Measurements from ENCODE around the gene ABCC2. TPM values are rescaled to one million over a fixed set of nuclear protein-coding genes. Genes with fewer than 3 reads are reported as not detected.

ABCC2 gene
- total RNA-seq, 2 donors from 2014 or later = 1.3 to 4.3 TPM

DNA sequence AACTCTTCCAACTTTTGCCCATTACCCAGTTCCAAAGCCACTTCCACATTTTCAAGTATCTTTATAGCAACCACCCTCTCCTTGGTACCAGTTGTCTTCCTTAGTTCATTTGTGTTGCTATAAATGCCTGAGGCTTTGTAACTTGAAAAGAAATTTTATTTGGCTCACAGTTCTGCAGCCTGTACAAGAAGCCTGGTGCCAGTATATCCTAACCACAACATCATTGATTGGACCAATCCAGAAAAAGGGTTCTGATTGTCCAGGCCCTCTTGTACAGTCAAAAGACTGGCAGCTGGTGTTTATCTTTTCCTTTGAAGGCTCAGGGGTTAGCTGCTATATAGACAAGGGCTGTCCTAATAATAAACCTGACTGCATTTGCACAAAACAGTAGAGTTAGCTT lies 21.1 kb upstream of the ABCC2 start:
- H3K27ac ChIP-seq = no peak overlapping the region
- no peaks in the 10 kb centered on the region for H3K27me3 ChIP-seq
- H3K4me1 ChIP-seq = no peaks in the 10 kb centered on the region
- no peak for ATAC-seq
- H3K4me3 ChIP-seq = no peak overlapping the region
- H3K9me3 ChIP-seq = no peaks in the 10 kb centered on the region
- peaks cover 0 to 3% of the 10 kb centered on the region in 2 donors for H3K36me3 ChIP-seq (replicated peaks in 1 of 2; ENCODE audit: insufficient read depth in 1 of 2, low read depth in 2 of 2)
- intact Hi-C loops (cut with DNase I) = no loop called here
- DNase-seq = no peak
- no peak for TF ChIP-seq POLR2A (IDR thresholded peaks at IDR 0.05)
- TF ChIP-seq, protein P1, sequence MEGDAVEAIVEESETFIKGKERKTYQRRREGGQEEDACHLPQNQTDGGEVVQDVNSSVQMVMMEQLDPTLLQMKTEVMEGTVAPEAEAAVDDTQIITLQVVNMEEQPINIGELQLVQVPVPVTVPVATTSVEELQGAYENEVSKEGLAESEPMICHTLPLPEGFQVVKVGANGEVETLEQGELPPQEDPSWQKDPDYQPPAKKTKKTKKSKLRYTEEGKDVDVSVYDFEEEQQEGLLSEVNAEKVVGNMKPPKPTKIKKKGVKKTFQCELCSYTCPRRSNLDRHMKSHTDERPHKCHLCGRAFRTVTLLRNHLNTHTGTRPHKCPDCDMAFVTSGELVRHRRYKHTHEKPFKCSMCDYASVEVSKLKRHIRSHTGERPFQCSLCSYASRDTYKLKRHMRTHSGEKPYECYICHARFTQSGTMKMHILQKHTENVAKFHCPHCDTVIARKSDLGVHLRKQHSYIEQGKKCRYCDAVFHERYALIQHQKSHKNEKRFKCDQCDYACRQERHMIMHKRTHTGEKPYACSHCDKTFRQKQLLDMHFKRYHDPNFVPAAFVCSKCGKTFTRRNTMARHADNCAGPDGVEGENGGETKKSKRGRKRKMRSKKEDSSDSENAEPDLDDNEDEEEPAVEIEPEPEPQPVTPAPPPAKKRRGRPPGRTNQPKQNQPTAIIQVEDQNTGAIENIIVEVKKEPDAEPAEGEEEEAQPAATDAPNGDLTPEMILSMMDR (IDR thresholded peaks at IDR 0.05) = no peak

DNA sequence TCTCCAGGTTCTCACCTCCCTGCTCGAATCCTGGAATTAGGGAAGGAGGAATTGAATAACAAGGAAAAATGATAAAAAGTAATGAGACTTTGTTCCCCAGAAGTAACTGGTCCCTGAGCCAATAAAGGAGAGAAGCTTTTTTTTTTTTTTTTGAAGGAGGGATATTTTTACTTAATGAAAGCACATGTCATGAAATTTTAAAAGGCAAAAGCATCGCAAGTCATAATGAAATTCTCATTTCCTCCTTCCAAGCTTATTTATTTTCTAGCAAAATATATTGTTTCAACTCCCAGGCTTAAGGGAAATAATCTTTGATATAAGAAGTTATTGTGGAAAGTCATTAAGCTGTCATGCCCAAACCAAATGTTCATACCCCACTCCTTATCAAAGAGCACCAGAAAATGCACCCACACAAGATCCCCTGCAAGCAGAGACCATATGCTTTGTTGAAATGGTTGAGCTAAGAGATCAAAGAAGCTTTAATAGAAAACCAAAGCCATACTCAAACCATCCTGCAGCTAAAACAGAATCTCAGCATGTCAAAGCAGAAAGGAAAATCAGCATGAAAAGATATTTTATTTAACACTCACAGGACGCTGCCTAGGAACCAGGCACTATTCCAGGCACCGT lies 16.7 kb upstream of the ABCC2 start:
- DNase-seq (no peak), ATAC-seq (no peak)
- TF ChIP-seq, protein P1 (IDR thresholded peaks at IDR 0.05) = no peak
- no peak for TF ChIP-seq POLR2A (IDR thresholded peaks at IDR 0.05)
- no peak overlapping the region for H3K27ac ChIP-seq
- H3K4me3 ChIP-seq = no peak overlapping the region
- no peaks in the 10 kb centered on the region for H3K4me1 ChIP-seq
- no peaks in the 10 kb centered on the region for H3K9me3 ChIP-seq
- 75 to 84% methylated on average over 4 of the region's 4 CpGs for WGBS, 2 donors
- no peaks in the 10 kb centered on the region for H3K27me3 ChIP-seq
- intact Hi-C loops (cut with DNase I) = no loop called here
- no peaks in the 10 kb centered on the region for H3K36me3 ChIP-seq (replicated peaks in 1 of 2; ENCODE audit: insufficient read depth in 1 of 2, low read depth in 2 of 2)

DNA sequence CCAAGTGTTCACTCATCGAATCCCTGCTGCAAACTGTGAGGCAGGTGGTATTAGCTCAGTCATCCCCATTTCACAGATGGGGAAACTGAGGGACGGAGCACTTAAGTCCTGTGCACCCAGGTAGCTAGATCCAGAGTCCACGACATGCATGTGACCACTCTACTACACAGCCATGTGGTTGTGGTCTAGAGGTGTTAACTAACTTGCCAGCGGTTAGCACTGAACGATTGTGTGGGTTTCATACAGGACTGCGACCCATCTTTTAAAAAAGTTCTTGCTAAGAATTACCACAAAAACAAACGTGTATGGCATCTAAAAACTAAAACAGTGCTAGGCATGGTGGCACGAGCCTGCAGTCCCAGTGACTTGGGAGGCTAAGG lies 16.1 kb upstream of the ABCC2 start:
- Histone ChIP-seq H3K4me1 (no peaks in the 10 kb centered on the region), H3K9me3 (no peaks in the 10 kb centered on the region), H3K27ac (no peak overlapping the region), H3K4me3 (no peak overlapping the region), H3K36me3 (replicated peaks in 1 of 2; ENCODE audit: insufficient read depth in 1 of 2, low read depth in 2 of 2) (no peaks in the 10 kb centered on the region), H3K27me3 (no peaks in the 10 kb centered on the region)
- no peak for DNase-seq
- intact Hi-C loops (cut with DNase I) = no loop called here
- no peak for ATAC-seq
- WGBS, 2 donors = 71 to 73% methylated on average over 8 of the region's 8 CpGs
- TF ChIP-seq, protein P1 (IDR thresholded peaks at IDR 0.05) = no peak
- TF ChIP-seq POLR2A (IDR thresholded peaks at IDR 0.05) = no peak

DNA sequence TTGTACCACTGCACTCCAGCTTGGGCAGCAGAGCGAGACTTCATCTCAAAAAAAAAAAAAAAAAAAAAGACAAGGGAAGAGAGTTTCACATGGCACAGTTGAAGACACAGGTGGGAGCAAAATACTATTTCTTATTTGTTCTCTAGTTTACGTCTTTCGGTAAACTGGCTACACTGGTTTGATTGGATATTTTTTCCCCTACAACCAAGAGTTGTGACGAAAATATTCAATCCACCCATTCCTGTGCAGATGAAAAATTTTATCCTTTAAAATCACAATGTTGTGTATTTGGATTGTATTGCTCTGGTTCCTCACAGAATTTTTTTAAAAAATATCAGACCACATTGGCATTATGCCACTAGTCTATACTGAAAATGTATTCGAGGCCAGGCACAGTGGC lies 14.5 kb upstream of the ABCC2 start:
- Histone ChIP-seq H3K4me3 (no peak overlapping the region), H3K27ac (no peak overlapping the region), H3K36me3 (replicated peaks in 1 of 2; ENCODE audit: insufficient read depth in 1 of 2, low read depth in 2 of 2) (no peaks in the 10 kb centered on the region), H3K4me1 (no peaks in the 10 kb centered on the region), H3K27me3 (no peaks in the 10 kb centered on the region), H3K9me3 (no peaks in the 10 kb centered on the region)
- intact Hi-C loops (cut with DNase I) = no loop called here
- TF ChIP-seq, protein P1 (IDR thresholded peaks at IDR 0.05) = no peak
- no peak for TF ChIP-seq POLR2A (IDR thresholded peaks at IDR 0.05)
- 62 to 66% methylated on average over 5 of the region's 5 CpGs for WGBS, 2 donors
- DNase-seq = no peak
- no peak for ATAC-seq

DNA sequence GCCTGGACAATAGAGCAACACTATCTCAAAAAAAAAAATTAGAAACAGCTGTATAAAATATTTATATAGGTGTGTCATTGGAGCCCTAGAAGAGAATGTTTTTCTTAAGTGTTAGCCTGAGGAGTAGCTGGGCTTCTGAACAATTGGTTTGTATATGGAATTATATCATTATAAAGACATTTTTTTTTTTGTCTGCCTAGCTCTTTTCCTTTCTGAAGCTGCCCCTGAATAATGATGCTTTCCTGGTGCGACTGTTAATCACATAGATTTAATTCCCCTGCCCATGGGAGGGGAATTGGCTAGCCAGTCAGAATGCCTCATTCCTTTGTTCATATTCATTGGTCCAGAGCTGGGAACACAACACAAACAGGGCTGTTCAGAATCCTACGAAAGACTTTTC lies 13.9 kb upstream of the ABCC2 start:
- WGBS, 2 donors = 77 to 92% methylated on average over 2 of the region's 2 CpGs
- no peak overlapping the region for H3K27ac ChIP-seq
- intact Hi-C loops (cut with DNase I) = no loop called here

More for the DNA sequence above, 13.9 kb upstream of the ABCC2 start:
- Histone ChIP-seq H3K27me3 (no peaks in the 10 kb centered on the region), H3K9me3 (no peaks in the 10 kb centered on the region), H3K36me3 (replicated peaks in 1 of 2; ENCODE audit: insufficient read depth in 1 of 2, low read depth in 2 of 2) (no peaks in the 10 kb centered on the region), H3K4me3 (no peak overlapping the region), H3K4me1 (no peaks in the 10 kb centered on the region)
- ATAC-seq = no peak
- no peak for TF ChIP-seq POLR2A (IDR thresholded peaks at IDR 0.05)
- TF ChIP-seq, protein P1 (IDR thresholded peaks at IDR 0.05) = no peak
- no peak for DNase-seq

All from body of pancreas (tissue), 4 donors.